Caco-2 (cell line): ENCODE measurements around the gene NPW. TPM values are rescaled to one million over a fixed set of nuclear protein-coding genes. Genes with fewer than 3 reads are reported as not detected.

ENCODE experiments used
- BruUV-seq: library from RNA; stranded (reverse); fragments of 400-500 nt; replicated peaks from 2 replicates; lab custom pipeline; 2021; lab: Mats Ljungman, UMichigan
- CTCF ChIA-PET: fragments of 300-600 bp; sonication (Branson Sonifier 250); formaldehyde crosslinking; loops from one replicate; lab custom pipeline; 2022; ENCODE audit warnings: antibody characterized with exemption; lab: Charles Lee
- POLR2A ChIA-PET: fragments of 300-600 bp; sonication (Branson Sonifier 250); formaldehyde crosslinking; loops from one replicate; lab custom pipeline; 2022; ENCODE audit warnings: antibody characterized with exemption; lab: Charles Lee
- DNase-seq, 2 experiments: peaks; one replicate each; pipeline versions ENCODE4 v3.0.0 to v3.0.0-alpha.2; 2020 to 2022
- H3K27me3 ChIP-seq: replicated peaks from 2 replicates; pipeline ENCODE4 v1.6.0; 2011; ENCODE audit warnings: low read length; ENCODE audit not compliant: control insufficient read depth, insufficient read depth
- H3K36me3 ChIP-seq: 2 replicates; pipeline ENCODE4 v1.5.1; 2011; ENCODE audit warnings: low read length; ENCODE audit not compliant: control insufficient read depth, insufficient read depth
- H3K4me1 ChIP-seq: fragments of 250-450 bp; sonication (Bioruptor Pico); 2 replicates; pipeline ENCODE4 v1.5.1; 2020; ENCODE audit warnings: mild to moderate bottlenecking
- H3K4me3 ChIP-seq: 2 replicates; pipeline ENCODE4 v1.5.1; 2011; ENCODE audit warnings: low read depth, mild to moderate bottlenecking, control low read depth, low read length
- H3K9me3 ChIP-seq: fragments of 250-450 bp; sonication (Bioruptor Pico); 2 replicates; pipeline ENCODE4 v1.5.1; 2020; ENCODE audit warnings: mild to moderate bottlenecking, moderate library complexity
- H3K27ac Mint-ChIP-seq: one replicate; pipeline ENCODE4 v1.8.0; 2022; ENCODE audit warnings: mixed read lengths; ENCODE audit not compliant: unreplicated experiment
- H3K27me3 Mint-ChIP-seq: one replicate; pipeline ENCODE4 v1.8.0; 2022; ENCODE audit warnings: mixed read lengths; ENCODE audit not compliant: insufficient read depth, unreplicated experiment
- H3K36me3 Mint-ChIP-seq: one replicate; pipeline ENCODE4 v1.8.0; 2022; ENCODE audit warnings: mild to moderate bottlenecking, mixed read lengths; ENCODE audit not compliant: insufficient read depth, unreplicated experiment
- H3K4me1 Mint-ChIP-seq: one replicate; pipeline ENCODE4 v1.8.0; 2022; ENCODE audit warnings: low read depth, mixed read lengths; ENCODE audit not compliant: unreplicated experiment
- H3K4me3 Mint-ChIP-seq: one replicate; pipeline ENCODE4 v1.8.0; 2022; ENCODE audit warnings: mild to moderate bottlenecking, moderate library complexity, mixed read lengths; ENCODE audit not compliant: unreplicated experiment
- H3K9me3 Mint-ChIP-seq: one replicate; pipeline ENCODE4 v1.8.0; 2022; ENCODE audit warnings: mixed read lengths; ENCODE audit not compliant: unreplicated experiment
- intact Hi-C: fragments of 100-400 bp; cut with micrococcal nuclease; formaldehyde crosslinking; loops from one replicate; pipeline ENCODE4 v1.10.0; 2022; ENCODE audit not compliant: unreplicated experiment
- total RNA-seq: library from RNA; stranded (reverse); gene quantifications from 2 replicates; pipeline ENCODE4 v1.2.3, GENCODE V29; 2022
- TF ChIP-seq, protein P1 (sequence below), 2 experiments: fragments of 200-600 bp in 1 of 2; IDR thresholded peaks; 1 replicate in 1 of 2; 2 replicates in 1 of 2; pipeline versions ENCODE4 v1.5.1 to v1.8.0; 2011 to 2022; ENCODE audit warnings: antibody characterized with exemption in 1 of 2, control low read depth in 1 of 2, inconsistent platforms in 1 of 2, low read depth in 1 of 2, low read length in 1 of 2, mild to moderate bottlenecking in 1 of 2, moderate library complexity in 1 of 2; ENCODE audit not compliant: insufficient read depth in 1 of 2, severe bottlenecking in 1 of 2, unreplicated experiment in 1 of 2

The NPW gene
- total RNA-seq, 1 experiment from 2014 or later: 6.1 TPM

DNA sequence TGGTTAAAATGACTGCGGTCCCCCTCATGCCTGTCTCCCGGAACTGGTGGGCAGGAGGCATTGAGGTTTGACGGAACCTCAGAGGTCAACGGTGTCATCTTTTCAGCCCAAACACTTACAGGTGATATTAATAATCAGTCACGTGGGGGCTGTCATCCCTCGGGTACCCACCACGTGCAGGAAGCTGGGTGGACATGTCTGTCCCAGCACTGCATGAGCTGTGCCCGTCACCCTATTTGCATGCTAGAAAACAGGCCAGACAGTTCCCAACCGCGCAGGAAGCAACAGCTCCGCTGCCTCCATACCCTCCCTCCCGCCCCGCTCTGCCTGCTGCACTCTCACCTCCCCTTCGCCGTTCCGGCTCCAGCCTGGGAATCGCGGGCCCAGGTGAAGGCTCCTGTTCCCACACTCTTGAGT is 28.4 kb upstream of the NPW start:
- H3K4me3 ChIP-seq: no peak overlapping the region
- Mint-ChIP-seq H3K4me1 (peaks cover 7% of the 10 kb centered on the region), H3K4me3 (no peak overlapping the region), H3K36me3 (peaks cover 10% of the 10 kb centered on the region), H3K9me3 (no peaks in the 10 kb centered on the region), H3K27ac (no peak overlapping the region), H3K27me3 (no peaks in the 10 kb centered on the region)
- BruUV-seq: no TSS peak
- H3K27me3 ChIP-seq: no peaks in the 10 kb centered on the region
- H3K36me3 ChIP-seq: peaks cover 3% of the 10 kb centered on the region; the same call in 1 of the 2 replicates
- peaks cover 8% of the 10 kb centered on the region; the same call in 1 of the 2 replicates for H3K4me1 ChIP-seq
- ChIA-PET CTCF (interaction anchor here (0.5 kb wide), 1 partner anchor 32 kb away, joined by 3 read pairs; no protein-coding TSS in a partner anchor), POLR2A (no interaction called here)
- intact Hi-C loops: no loop called here
- DNase-seq: no peak
- H3K9me3 ChIP-seq: no peaks in the 10 kb centered on the region
- TF ChIP-seq, protein P1, sequence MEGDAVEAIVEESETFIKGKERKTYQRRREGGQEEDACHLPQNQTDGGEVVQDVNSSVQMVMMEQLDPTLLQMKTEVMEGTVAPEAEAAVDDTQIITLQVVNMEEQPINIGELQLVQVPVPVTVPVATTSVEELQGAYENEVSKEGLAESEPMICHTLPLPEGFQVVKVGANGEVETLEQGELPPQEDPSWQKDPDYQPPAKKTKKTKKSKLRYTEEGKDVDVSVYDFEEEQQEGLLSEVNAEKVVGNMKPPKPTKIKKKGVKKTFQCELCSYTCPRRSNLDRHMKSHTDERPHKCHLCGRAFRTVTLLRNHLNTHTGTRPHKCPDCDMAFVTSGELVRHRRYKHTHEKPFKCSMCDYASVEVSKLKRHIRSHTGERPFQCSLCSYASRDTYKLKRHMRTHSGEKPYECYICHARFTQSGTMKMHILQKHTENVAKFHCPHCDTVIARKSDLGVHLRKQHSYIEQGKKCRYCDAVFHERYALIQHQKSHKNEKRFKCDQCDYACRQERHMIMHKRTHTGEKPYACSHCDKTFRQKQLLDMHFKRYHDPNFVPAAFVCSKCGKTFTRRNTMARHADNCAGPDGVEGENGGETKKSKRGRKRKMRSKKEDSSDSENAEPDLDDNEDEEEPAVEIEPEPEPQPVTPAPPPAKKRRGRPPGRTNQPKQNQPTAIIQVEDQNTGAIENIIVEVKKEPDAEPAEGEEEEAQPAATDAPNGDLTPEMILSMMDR (IDR thresholded peaks at IDR 0.05; ENCODE audit: insufficient read depth in 1 of 2, low read depth in 1 of 2, low read length in 1 of 2, severe bottlenecking in 1 of 2, unreplicated experiment in 1 of 2): no peak

GRCh38 chr16:1991588-1991947 is 28.0 kb upstream of the NPW start:
- no peak for DNase-seq
- peaks cover 8% of the 10 kb centered on the region; the same call in 1 of the 2 replicates for H3K4me1 ChIP-seq
- TF ChIP-seq, protein P1 (IDR thresholded peaks at IDR 0.05; ENCODE audit: insufficient read depth in 1 of 2, low read depth in 1 of 2, low read length in 1 of 2, severe bottlenecking in 1 of 2, unreplicated experiment in 1 of 2): no peak
- intact Hi-C loops: no loop called here
- Mint-ChIP-seq H3K9me3 (no peaks in the 10 kb centered on the region), H3K4me3 (no peak overlapping the region), H3K27ac (no peak overlapping the region), H3K27me3 (no peaks in the 10 kb centered on the region), H3K4me1 (peaks cover 7% of the 10 kb centered on the region), H3K36me3 (peaks cover 10% of the 10 kb centered on the region)
- peaks cover under 1% of the 10 kb centered on the region; the same call in 1 of the 2 replicates for H3K36me3 ChIP-seq
- BruUV-seq: no TSS peak
- ChIA-PET CTCF (interaction anchor here (0.5 kb wide), 1 partner anchor 31 kb away, joined by 3 read pairs; no protein-coding TSS in a partner anchor), POLR2A (no interaction called here)
- no peaks in the 10 kb centered on the region for H3K9me3 ChIP-seq
- H3K4me3 ChIP-seq: no peak overlapping the region
- no peaks in the 10 kb centered on the region for H3K27me3 ChIP-seq

- no peaks in the 10 kb centered on the region for H3K27me3 Mint-ChIP-seq
- Histone ChIP-seq H3K9me3 (no peaks in the 10 kb centered on the region), H3K4me1 (peaks cover 8% of the 10 kb centered on the region; the same call in 1 of the 2 replicates), H3K36me3 (no peaks in the 10 kb centered on the region; the same call in 1 of the 2 replicates), H3K4me3 (no peak overlapping the region), H3K27me3 (no peaks in the 10 kb centered on the region)
- no peak overlapping the region for H3K4me3 Mint-ChIP-seq
- H3K36me3 Mint-ChIP-seq: peaks cover 10% of the 10 kb centered on the region
- H3K27ac Mint-ChIP-seq: no peak overlapping the region
- peak; percentile 67 to 87 for DNase-seq
- peaks cover 7% of the 10 kb centered on the region for H3K4me1 Mint-ChIP-seq
- no peaks in the 10 kb centered on the region for H3K9me3 Mint-ChIP-seq
- BruUV-seq: no TSS peak
- intact Hi-C loops: no loop called here
- CTCF ChIA-PET: no interaction called here
- TF ChIP-seq, protein P1 (IDR thresholded peaks at IDR 0.05; ENCODE audit: insufficient read depth in 1 of 2, low read depth in 1 of 2, low read length in 1 of 2, severe bottlenecking in 1 of 2, unreplicated experiment in 1 of 2): no peak
- POLR2A ChIA-PET: no interaction called here
These were observed 27.5 kb upstream of the NPW start for GRCh38 chr16:1991948-1992703.
